ENCODE results near the gene KANTR.

The KANTR gene

DNA sequence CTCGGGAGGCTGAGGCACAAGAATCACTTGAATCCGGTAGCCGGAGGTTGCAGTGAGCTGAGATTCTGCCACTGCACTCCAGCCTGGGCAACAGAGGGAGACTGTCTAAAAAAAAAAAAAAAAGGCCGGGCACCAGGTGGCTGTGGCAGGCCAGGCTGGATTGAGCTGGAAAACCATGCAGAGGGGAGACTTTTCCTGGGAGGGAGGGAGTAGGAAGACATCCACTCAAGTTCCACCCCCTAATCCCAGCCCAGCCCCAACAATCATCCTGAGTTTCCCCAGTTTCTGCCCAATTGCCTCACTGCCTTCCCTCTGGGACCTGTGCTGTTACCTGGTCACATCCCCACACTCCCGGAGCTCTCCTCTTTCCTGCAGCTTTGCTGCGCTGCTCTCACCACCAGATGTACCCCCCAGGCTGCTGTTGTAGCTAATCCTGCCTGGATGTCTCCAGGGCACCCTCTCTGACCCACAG lies 20.8 kb upstream of the KANTR start:
- POLR2A ChIA-PET (ENCODE audit: low non-redundant PET): no interaction called here
- CTCF ChIA-PET: interaction anchor here (0.6 kb wide), 1 partner anchor 84 kb away, joined by 4 read pairs; no protein-coding TSS in a partner anchor
- no peak for DNase-seq (ENCODE audit: low spot score)
- TF ChIP-seq CTCF (conservative IDR thresholded peaks at IDR 0.05; ENCODE audit: low read depth): no peak
- H3K27ac ChIP-seq: peak overlapping the region; percentile 78

DNA sequence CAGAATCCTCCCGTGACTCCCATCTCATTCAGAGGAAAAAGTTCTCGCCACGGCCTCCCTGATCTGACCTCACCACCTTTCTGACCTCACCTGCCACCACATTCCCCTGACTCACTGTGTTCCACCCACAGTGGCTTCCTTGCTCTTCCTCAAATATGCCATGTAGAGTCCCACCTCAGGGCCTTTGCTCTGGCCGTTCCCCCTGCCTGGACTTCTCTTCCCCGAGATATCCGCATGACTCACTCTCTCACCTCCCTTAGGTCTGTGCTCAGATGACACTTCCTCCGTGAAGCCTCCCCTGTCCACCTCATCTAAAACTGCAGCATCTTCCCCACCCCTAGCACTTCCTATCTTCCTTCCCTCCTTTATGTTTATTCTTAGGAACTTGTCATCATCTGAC lies 18.9 kb upstream of the KANTR start:
- no peak for DNase-seq (ENCODE audit: low spot score)

DNA sequence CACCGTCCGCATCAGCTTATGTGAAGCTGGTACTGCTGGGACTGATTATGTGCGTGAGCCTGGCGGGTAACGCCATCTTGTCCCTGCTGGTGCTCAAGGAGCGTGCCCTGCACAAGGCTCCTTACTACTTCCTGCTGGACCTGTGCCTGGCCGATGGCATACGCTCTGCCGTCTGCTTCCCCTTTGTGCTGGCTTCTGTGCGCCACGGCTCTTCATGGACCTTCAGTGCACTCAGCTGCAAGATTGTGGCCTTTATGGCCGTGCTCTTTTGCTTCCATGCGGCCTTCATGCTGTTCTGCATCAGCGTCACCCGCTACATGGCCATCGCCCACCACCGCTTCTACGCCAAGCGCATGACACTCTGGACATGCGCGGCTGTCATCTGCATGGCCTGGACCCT lies 17.3 kb upstream of the KANTR start:
- TF ChIP-seq CTCF (conservative IDR thresholded peaks at IDR 0.05; ENCODE audit: low read depth): no peak
- ChIA-PET CTCF (no interaction called here), POLR2A (ENCODE audit: low non-redundant PET) (no interaction called here)
- no peak overlapping the region for H3K27ac ChIP-seq
- no peak for DNase-seq (ENCODE audit: low spot score)

More for the DNA sequence above, 18.9 kb upstream of the KANTR start:
- H3K27ac ChIP-seq: no peak overlapping the region
- CTCF ChIA-PET: no interaction called here
- POLR2A ChIA-PET (ENCODE audit: low non-redundant PET): no interaction called here
- no peak for TF ChIP-seq CTCF (conservative IDR thresholded peaks at IDR 0.05; ENCODE audit: low read depth)

- POLR2A ChIA-PET (ENCODE audit: low non-redundant PET): no interaction called here
- CTCF ChIA-PET: no interaction called here
- DNase-seq (ENCODE audit: low spot score): no peak
- TF ChIP-seq CTCF (conservative IDR thresholded peaks at IDR 0.05; ENCODE audit: low read depth): no peak
- no peak overlapping the region for H3K27ac ChIP-seq
Observed at GRCh38 chrX:53077207-53078197, 16.4 kb upstream of the KANTR start.

DNA sequence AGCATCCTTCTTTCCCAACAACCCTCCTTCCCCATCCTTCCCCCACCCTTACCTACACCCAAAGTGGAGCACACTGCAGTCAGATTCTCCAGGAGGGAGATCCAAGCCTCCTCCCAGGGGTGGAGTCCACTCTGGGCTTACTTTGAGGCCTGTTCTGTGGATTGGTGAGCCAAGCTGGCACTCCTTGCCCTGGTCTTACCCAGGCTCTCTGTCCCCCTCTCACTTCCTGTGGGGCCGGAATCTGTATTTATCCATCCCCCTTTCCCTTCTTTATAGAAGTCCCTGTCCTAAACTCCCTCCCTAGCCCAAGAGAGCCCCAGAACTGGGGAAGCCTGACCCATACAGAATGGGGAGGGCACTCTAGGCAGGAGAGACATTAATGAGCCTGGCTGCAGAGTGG lies 15.0 kb upstream of the KANTR start:
- no peak for DNase-seq (ENCODE audit: low spot score)
- CTCF ChIA-PET: no interaction called here
- no peak for TF ChIP-seq CTCF (conservative IDR thresholded peaks at IDR 0.05; ENCODE audit: low read depth)
- H3K27ac ChIP-seq: no peak overlapping the region; the same call in 1 of the 2 replicates
- POLR2A ChIA-PET (ENCODE audit: low non-redundant PET): no interaction called here

GRCh38 chrX:53080628-53081580 lies 13.0 kb upstream of the KANTR start:
- no peak for DNase-seq (ENCODE audit: low spot score)
- no peak for TF ChIP-seq CTCF (conservative IDR thresholded peaks at IDR 0.05; ENCODE audit: low read depth)
- peak overlapping the region; percentile 51 for H3K27ac ChIP-seq
- POLR2A ChIA-PET (ENCODE audit: low non-redundant PET): no interaction called here
- CTCF ChIA-PET: no interaction called here
